HCT116 (cell line): Measurements from ENCODE around the gene RNF10. TPM values are rescaled to one million over a fixed set of nuclear protein-coding genes. Genes with fewer than 3 reads are reported as not detected.

Experiments used
- ATAC-seq: fragments of 200-7000 bp; cut with Tn5 transposase; 2 replicates; pipeline ENCODE4 v1.9.1; 2020; ENCODE audit warnings: mild to moderate bottlenecking, moderate library complexity
- BruUV-seq: library from RNA; stranded (reverse); fragments of 400-500 nt; replicated peaks from 2 replicates; lab custom pipeline; 2021; lab: Mats Ljungman, UMichigan
- CTCF ChIA-PET: fragments of 300-600 bp; sonication (Branson Sonifier 250); formaldehyde crosslinking; loops from one replicate; lab custom pipeline; 2021; ENCODE audit warnings: antibody characterized with exemption; lab: Charles Lee
- POLR2A ChIA-PET: fragments of 300-600, 350-600 bp; sonication (Branson Sonifier 250); formaldehyde crosslinking; loops from one replicate; lab custom pipeline; 2021; ENCODE audit warnings: antibody characterized with exemption; lab: Charles Lee
- RAD21 ChIA-PET, 2 experiments: fragments of 300-600 bp; sonication (Branson Sonifier 250); formaldehyde crosslinking; loops; one replicate each; lab custom pipeline; 2023; ENCODE audit warnings: low total read pairs in 2 of 2; ENCODE audit not compliant: uncharacterized antibody in 2 of 2, unreplicated experiment in 2 of 2, low non-redundant PET in 1 of 2; lab: Charles Lee
- DNase-seq: peaks from one replicate; pipeline ENCODE4 v3.0.0-alpha.2; 2010; ENCODE audit warnings: low read depth, low spot score
- H2AFZ ChIP-seq: fragments of 200-600 bp; shearing (Covaris generic), sonication (generic); 2 replicates; pipeline ENCODE4 v1.6.1; 2017; ENCODE audit warnings: low read depth, mixed run types, mixed read lengths, antibody characterized with exemption, low read length; ENCODE audit not compliant: poor library complexity, severe bottlenecking
- H3K27ac ChIP-seq: 2 replicates; pipeline ENCODE4 v1.5.1; 2012; ENCODE audit warnings: low read depth, low read length
- H3K27me3 ChIP-seq: fragments of 200-600 bp; sonication (generic); 2 replicates; pipeline ENCODE4 v1.6.1; 2016; ENCODE audit warnings: mixed run types, low read length, mixed read lengths; ENCODE audit not compliant: insufficient read depth
- H3K36me3 ChIP-seq, 2 experiments: fragments of 200-500 bp in 1 of 2; fragments of 200-600 bp in 1 of 2; sonication (Bioruptor generic) in 1 of 2; sonication (generic) in 1 of 2; 2 replicates each; pipeline versions ENCODE4 v1.5.1 to v1.6.1; 2014 to 2016; ENCODE audit warnings: low read length in 2 of 2, inconsistent platforms in 1 of 2, mixed read lengths in 1 of 2, mixed run types in 1 of 2; ENCODE audit not compliant: insufficient read depth in 2 of 2, control insufficient read depth in 1 of 2
- H3K4me1 ChIP-seq, 2 experiments: fragments of 200-600 bp in 1 of 2; sonication (generic) in 1 of 2; 2 replicates each; pipeline versions ENCODE4 v1.5.1 to v1.6.1; 2012 to 2017; ENCODE audit warnings: low read length in 2 of 2, inconsistent platforms in 1 of 2, mild to moderate bottlenecking in 1 of 2, mixed read lengths in 1 of 2, mixed run types in 1 of 2, moderate library complexity in 1 of 2; ENCODE audit not compliant: insufficient read depth in 2 of 2, control insufficient read depth in 1 of 2
- H3K4me2 ChIP-seq: fragments of 200-600 bp; sonication (generic); 2 replicates; pipeline ENCODE4 v1.6.1; 2017; ENCODE audit warnings: mixed run types, low read length, mixed read lengths
- H3K4me3 ChIP-seq, 2 experiments: fragments of 200-600 bp in 1 of 2; sonication (generic) in 1 of 2; replicated peaks in 1 of 2; 2 replicates each; pipeline ENCODE4 v1.5.1; 2011 to 2016; ENCODE audit warnings: low read length in 2 of 2, control low read depth in 1 of 2, low read depth in 1 of 2, mild to moderate bottlenecking in 1 of 2, mixed read lengths in 1 of 2, mixed run types in 1 of 2
- H3K79me2 ChIP-seq: fragments of 200-600 bp; sonication (generic); 2 replicates; pipeline ENCODE4 v1.6.1; 2017; ENCODE audit warnings: mild to moderate bottlenecking, mixed run types, low read length, moderate library complexity, mixed read lengths; ENCODE audit not compliant: insufficient read depth
- H3K9ac ChIP-seq: fragments of 200-600 bp; sonication (generic); 2 replicates; pipeline ENCODE4 v1.6.1; 2016; ENCODE audit warnings: low read length, mixed read lengths
- H3K9me2 ChIP-seq: fragments of 200-600 bp; sonication (generic), shearing (Covaris generic); 2 replicates; pipeline ENCODE4 v1.6.1; 2017; ENCODE audit warnings: mixed run types, mild to moderate bottlenecking, moderate library complexity; ENCODE audit not compliant: insufficient read depth
- H3K9me3 ChIP-seq, 2 experiments: fragments of 200-500 bp in 1 of 2; fragments of 200-600 bp in 1 of 2; sonication (Bioruptor generic) in 1 of 2; sonication (generic) in 1 of 2; 2 replicates each; pipeline ENCODE4 v1.6.1; 2014 to 2017; ENCODE audit warnings: low read length in 2 of 2, mixed read lengths in 2 of 2, inconsistent platforms in 1 of 2, low read depth in 1 of 2, mild to moderate bottlenecking in 1 of 2, mixed run types in 1 of 2, moderate library complexity in 1 of 2; ENCODE audit not compliant: control insufficient read depth in 1 of 2, insufficient read depth in 1 of 2
- H4K20me1 ChIP-seq: fragments of 200-600 bp; sonication (generic), shearing (Covaris generic); 2 replicates; pipeline ENCODE4 v1.6.1; 2017; ENCODE audit warnings: mixed run types, mild to moderate bottlenecking, moderate library complexity; ENCODE audit not compliant: insufficient read depth
- CBX3 ChIP-seq: IDR thresholded peaks from 2 replicates; pipeline ENCODE4 v1.6.1; 2012; ENCODE audit warnings: low read depth
- CTCF ChIP-seq, 3 experiments: fragments of 200-600 bp in 1 of 3; sonication (generic) in 1 of 3; IDR thresholded peaks in 2 of 3; conservative IDR thresholded peaks in 1 of 3; 2 replicates each; pipeline ENCODE4 v1.5.1; 2012 to 2017; ENCODE audit warnings: low read depth in 2 of 3, low read length in 2 of 3, antibody characterized with exemption in 1 of 3, borderline replicate concordance in 1 of 3, control low read depth in 1 of 3, mild to moderate bottlenecking in 1 of 3, mixed read lengths in 1 of 3, mixed run types in 1 of 3, moderate library complexity in 1 of 3; ENCODE audit not compliant: insufficient read depth in 1 of 3
- EGR1 ChIP-seq: IDR thresholded peaks from 2 replicates; pipeline ENCODE4 v1.6.1; 2012; ENCODE audit warnings: low read depth
- ELF1 ChIP-seq: IDR thresholded peaks from 2 replicates; pipeline ENCODE4 v1.6.1; 2012; ENCODE audit warnings: low read depth, borderline replicate concordance
- EZH2phosphoT487 ChIP-seq: fragments of 200-600 bp; IDR thresholded peaks from 2 replicates; pipeline ENCODE4 v1.6.1; 2018; ENCODE audit warnings: antibody characterized with exemption, borderline replicate concordance
- FOSL1 ChIP-seq: IDR thresholded peaks from 2 replicates; pipeline ENCODE4 v1.6.1; 2012; ENCODE audit warnings: low read depth
- JUND ChIP-seq: IDR thresholded peaks from 2 replicates; pipeline ENCODE4 v1.6.1; 2012
- MAX ChIP-seq: IDR thresholded peaks from 2 replicates; pipeline ENCODE4 v1.6.1; 2012
- POLR2AphosphoS5 ChIP-seq: IDR thresholded peaks from 2 replicates; pipeline ENCODE4 v1.6.1; 2011; ENCODE audit warnings: mild to moderate bottlenecking, low read depth, low read length, moderate library complexity
- REST ChIP-seq: IDR thresholded peaks from 2 replicates; pipeline ENCODE4 v1.6.1; 2012; ENCODE audit warnings: low read depth
- SRF ChIP-seq: IDR thresholded peaks from 2 replicates; pipeline ENCODE4 v1.6.1; 2012; ENCODE audit warnings: low read depth
- TCF7L2 ChIP-seq: IDR thresholded peaks from 2 replicates; pipeline ENCODE4 v1.7.0; 2011; ENCODE audit warnings: borderline replicate concordance, inconsistent platforms; ENCODE audit not compliant: insufficient read depth, insufficient read length; ENCODE audit errors: extremely low read depth
- ZFX ChIP-seq: fragments of 450-650 bp; IDR thresholded peaks from 2 replicates; pipeline ENCODE4 v1.6.1; 2017
- intact Hi-C: fragments of 100-400 bp; cut with micrococcal nuclease; formaldehyde crosslinking; loops from 2 replicates; pipeline ENCODE4 v1.10.0; 2022
- total RNA-seq: library from RNA; stranded (reverse); gene quantifications from one replicate; pipeline ENCODE4 v1.2.1, GENCODE V29; 2021; ENCODE audit not compliant: unreplicated experiment

RNF10 gene
- total RNA-seq, 1 experiment from 2014 or later: 141 TPM

DNA sequence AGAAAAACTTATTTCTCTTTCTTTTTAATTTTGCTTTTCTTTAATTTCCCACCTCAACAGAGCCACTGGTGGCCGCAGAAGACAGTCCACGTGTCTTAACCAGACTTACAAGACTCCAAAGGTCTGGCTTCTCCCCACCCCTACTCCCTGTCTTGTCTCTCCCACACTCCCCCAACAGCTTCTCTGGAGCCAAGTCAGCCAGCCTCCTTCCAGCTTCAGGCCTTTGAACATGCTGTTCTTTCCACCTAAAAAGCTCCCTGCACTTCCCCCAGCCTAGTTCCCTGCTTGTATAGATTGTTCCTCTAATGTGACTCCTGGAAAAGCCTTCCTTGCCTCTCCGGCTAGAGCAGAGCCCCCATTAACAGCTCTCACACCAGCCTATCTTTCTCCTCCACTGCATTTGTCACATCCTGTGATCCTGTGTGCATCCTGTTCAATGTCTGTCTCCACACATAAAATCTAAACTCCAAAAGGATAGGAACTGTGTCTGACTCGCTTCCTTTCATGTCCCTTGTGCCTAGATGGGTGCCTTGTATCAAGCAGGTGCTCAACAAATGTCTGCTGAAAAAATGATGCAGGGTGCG lies 46.0 kb upstream of the RNF10 start:
- Histone ChIP-seq H3K79me2 (0 out of 2 replicates have a peak, but pooled peaks cover 3% of the 10 kb centered on the region), H3K4me3 (no peak overlapping the region), H3K27ac (no peak overlapping the region), H3K36me3 (no peaks in the 10 kb centered on the region; a peak in 2 of 4 replicates), H3K9ac (no peak overlapping the region), H3K4me1 (no peaks in the 10 kb centered on the region), H2AFZ (no peak overlapping the region), H3K4me2 (no peak overlapping the region), H3K27me3 (no peaks in the 10 kb centered on the region), H3K9me2 (no peaks in the 10 kb centered on the region), H3K9me3 (no peaks in the 10 kb centered on the region), H4K20me1 (no peaks in the 10 kb centered on the region)
- intact Hi-C loops: no loop called here
- POLR2A ChIA-PET: no interaction called here
- CTCF ChIA-PET: interaction anchor here (0.5 to 1.0 kb wide), 2 partner anchors 14 to 572 kb away, joined by 3 to 4 read pairs; no protein-coding TSS in a partner anchor
- no peak for TF ChIP-seq POLR2AphosphoS5
- no peak for TF ChIP-seq EZH2phosphoT487
- no peak for TF ChIP-seq SRF
- TF ChIP-seq REST: no peak
- TF ChIP-seq JUND: no peak
- TF ChIP-seq ELF1: no peak
- TF ChIP-seq CBX3: no peak
- no peak for TF ChIP-seq MAX
- TF ChIP-seq EGR1: no peak
- TF ChIP-seq CTCF (IDR thresholded peaks at IDR 0.05 in 2 of 3, conservative IDR thresholded peaks at IDR 0.05 in 1 of 3; ENCODE audit: borderline replicate concordance in 1 of 3, insufficient read depth in 1 of 3, low read depth in 2 of 3, low read length in 2 of 3): no peak
- TF ChIP-seq FOSL1: no peak
- no peak for TF ChIP-seq TCF7L2
- TF ChIP-seq ZFX: no peak
- DNase-seq: no peak
- no TSS peak for BruUV-seq
- RAD21 ChIA-PET: no interaction called here
- ATAC-seq: no peak
